WTC11 (cell line): Measurements from ENCODE around the gene AZU1. TPM values are rescaled to one million over a fixed set of nuclear protein-coding genes. Genes with fewer than 3 reads are reported as not detected.

Experiments
- ATAC-seq: fragments of 200-7000 bp; cut with Tn5 transposase; 2 replicates; pipeline ENCODE4 v1.10.0; 2021; ENCODE audit warnings: mild to moderate bottlenecking, moderate library complexity
- CTCF ChIA-PET: fragments of 300-600 bp; sonication (Branson Sonifier 250); formaldehyde crosslinking; loops from one replicate; lab custom pipeline; 2021; ENCODE audit warnings: antibody characterized with exemption; lab: Charles Lee
- POLR2A ChIA-PET: fragments of 350-600 bp; sonication (Branson Sonifier 250); formaldehyde crosslinking; loops from one replicate; lab custom pipeline; 2021; ENCODE audit warnings: antibody characterized with exemption; lab: Charles Lee
- DNase-seq: peaks from one replicate; pipeline ENCODE4 v3.0.0; 2021; ENCODE audit warnings: low spot score
- H3K27ac Mint-ChIP-seq: 2 replicates; pipeline ENCODE4 v1.8.0; 2021; ENCODE audit warnings: mixed read lengths
- H3K27me3 Mint-ChIP-seq: 2 replicates; pipeline ENCODE4 v1.8.0; 2021; ENCODE audit warnings: low read depth, mild to moderate bottlenecking, moderate library complexity, mixed read lengths
- H3K36me3 Mint-ChIP-seq: 2 replicates; pipeline ENCODE4 v1.8.0; 2021; ENCODE audit warnings: mixed read lengths
- H3K4me1 Mint-ChIP-seq: 2 replicates; pipeline ENCODE4 v1.8.0; 2022; ENCODE audit warnings: mixed read lengths
- H3K4me3 Mint-ChIP-seq: 2 replicates; pipeline ENCODE4 v1.8.0; 2021; ENCODE audit warnings: mild to moderate bottlenecking, moderate library complexity, mixed read lengths
- H3K9me3 Mint-ChIP-seq: 2 replicates; pipeline ENCODE4 v1.8.0; 2021; ENCODE audit warnings: mixed read lengths
- CREM ChIP-seq: sonication (generic); formaldehyde crosslinking; IDR thresholded peaks from 2 replicates; pipeline ENCODE4 v1.8.1; 2022; ENCODE audit warnings: mild to moderate bottlenecking, missing genetic modification reagents, moderate library complexity
- EMX1 ChIP-seq: fragments of 250-450 bp; sonication (Bioruptor Pico); IDR thresholded peaks from 2 replicates; pipeline ENCODE4 v1.8.0; 2021; ENCODE audit warnings: mild to moderate bottlenecking
- FOXK1 ChIP-seq: sonication (generic); formaldehyde crosslinking; IDR thresholded peaks from 2 replicates; pipeline ENCODE4 v1.8.0; 2022; ENCODE audit warnings: mild to moderate bottlenecking, moderate library complexity, missing genetic modification reagents
- GTF2I ChIP-seq: fragments of 250-450 bp; sonication (Bioruptor Pico); conservative IDR thresholded peaks from 2 replicates; pipeline ENCODE4 v1.4.0; 2021; ENCODE audit warnings: mild to moderate bottlenecking
- MXD4 ChIP-seq: fragments of 250-450 bp; sonication (Bioruptor Pico); IDR thresholded peaks from 2 replicates; pipeline ENCODE4 v1.8.0; 2021; ENCODE audit warnings: mild to moderate bottlenecking, moderate library complexity, borderline replicate concordance
- NFATC4 ChIP-seq: fragments of 250-450 bp; sonication (Bioruptor Pico); IDR thresholded peaks from 2 replicates; pipeline ENCODE4 v1.9.0; 2021; ENCODE audit warnings: mild to moderate bottlenecking
- NR1H2 ChIP-seq: sonication (generic); formaldehyde crosslinking; IDR thresholded peaks from 2 replicates; pipeline ENCODE4 v1.9.0; 2021; ENCODE audit warnings: mild to moderate bottlenecking, moderate library complexity, missing genetic modification reagents
- SMAD4 ChIP-seq: sonication (generic); formaldehyde crosslinking; IDR thresholded peaks from 2 replicates; pipeline ENCODE4 v1.8.0; 2022; ENCODE audit warnings: mild to moderate bottlenecking, missing genetic modification reagents
- SOX15 ChIP-seq: fragments of 250-450 bp; sonication (Bioruptor Pico); IDR thresholded peaks from 2 replicates; pipeline ENCODE4 v1.9.0; 2021; ENCODE audit warnings: mild to moderate bottlenecking
- ZNF232 ChIP-seq: sonication (generic); formaldehyde crosslinking; IDR thresholded peaks from 2 replicates; pipeline ENCODE4 v1.8.0; 2022; ENCODE audit warnings: mild to moderate bottlenecking, missing genetic modification reagents
- ZNF396 ChIP-seq: fragments of 250-450 bp; sonication (Bioruptor Pico); IDR thresholded peaks from 2 replicates; pipeline ENCODE4 v1.8.0; 2021; ENCODE audit warnings: mild to moderate bottlenecking, moderate library complexity, borderline replicate concordance
- ZNF423 ChIP-seq: fragments of 250-450 bp; sonication (Bioruptor Pico); IDR thresholded peaks from 2 replicates; pipeline ENCODE4 v2.1.2; 2022; ENCODE audit warnings: mild to moderate bottlenecking, moderate library complexity
- ZNF671 ChIP-seq: fragments of 250-450 bp; sonication (Bioruptor Pico); IDR thresholded peaks from 2 replicates; pipeline ENCODE4 v1.8.0; 2021; ENCODE audit warnings: mild to moderate bottlenecking
- total RNA-seq: library from RNA; stranded (reverse); gene quantifications from 3 replicates; pipeline ENCODE4 v1.2.3, GENCODE V29; 2021
- TF ChIP-seq, protein P1 (sequence below): fragments of 250-450 bp; sonication (Bioruptor Pico); IDR thresholded peaks from 2 replicates; pipeline ENCODE4 v1.9.0; 2021; ENCODE audit warnings: mild to moderate bottlenecking
- TF ChIP-seq, protein P2 (sequence below): sonication (generic); formaldehyde crosslinking; IDR thresholded peaks from 2 replicates; pipeline ENCODE4 v1.8.1; 2022; ENCODE audit warnings: mild to moderate bottlenecking, moderate library complexity, missing genetic modification reagents
- TF ChIP-seq, protein P3 (sequence below): sonication (generic); formaldehyde crosslinking; IDR thresholded peaks from 2 replicates; pipeline ENCODE4 v1.8.0; 2022; ENCODE audit warnings: missing genetic modification reagents
- TF ChIP-seq, protein P4 (sequence below): sonication (generic); formaldehyde crosslinking; IDR thresholded peaks from 2 replicates; pipeline ENCODE4 v1.8.1; 2022; ENCODE audit warnings: low read depth, missing genetic modification reagents, borderline replicate concordance
- TF ChIP-seq, protein P5 (sequence below): fragments of 250-450 bp; sonication (Bioruptor Pico); IDR thresholded peaks from 2 replicates; pipeline ENCODE4 v1.9.0; 2021; ENCODE audit warnings: mild to moderate bottlenecking
- TF ChIP-seq, protein P6 (sequence below): sonication (generic); formaldehyde crosslinking; IDR thresholded peaks from 2 replicates; pipeline ENCODE4 v1.8.0; 2023; ENCODE audit warnings: mild to moderate bottlenecking, missing genetic modification reagents
- TF ChIP-seq, protein P7 (sequence below): sonication (generic); formaldehyde crosslinking; IDR thresholded peaks from 2 replicates; pipeline ENCODE4 v1.8.1; 2022; ENCODE audit warnings: low read depth, mild to moderate bottlenecking, moderate library complexity, missing genetic modification reagents, borderline replicate concordance

The AZU1 gene
- total RNA-seq, 1 experiment from 2014 or later = 1.2 TPM

DNA sequence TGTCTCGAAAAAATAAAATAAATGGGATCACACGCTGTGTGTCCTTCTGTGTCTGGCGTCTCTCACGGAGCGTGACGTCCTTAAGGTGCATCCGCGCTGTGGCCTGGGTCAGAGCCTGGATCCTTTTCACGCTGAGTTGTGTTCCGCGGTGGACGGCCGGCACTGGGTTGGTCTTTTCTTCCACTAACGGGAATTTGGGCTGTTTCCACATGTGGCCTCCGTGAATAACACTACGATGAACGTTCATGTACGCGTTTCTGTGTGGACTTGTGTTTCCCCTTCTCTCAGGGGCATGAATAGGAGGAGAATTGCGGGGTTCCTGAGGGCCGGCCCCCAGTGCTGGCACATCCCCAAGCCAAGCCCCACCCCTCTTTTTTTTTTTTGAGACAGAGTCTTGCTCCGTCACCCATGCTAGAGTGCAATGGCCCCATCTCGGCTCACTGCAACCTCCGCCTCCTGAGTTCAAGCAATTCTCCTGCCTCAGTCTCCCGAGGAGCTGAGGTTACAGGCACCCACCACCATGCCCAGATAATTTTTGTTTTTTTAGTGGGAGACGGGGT, 36.5 kb upstream of the AZU1 start:
- peak overlapping the region; percentile 57 for H3K27ac Mint-ChIP-seq
- H3K36me3 Mint-ChIP-seq = no peaks in the 10 kb centered on the region
- ChIA-PET CTCF (interaction anchor here (0.5 to 2.3 kb wide), 2 partner anchors 7 to 18 kb away, joined by 4 to 9 read pairs; no protein-coding TSS in a partner anchor), POLR2A (interaction anchor here (0.9 kb wide), 1 partner anchor 475 kb away, joined by 6 read pairs; no protein-coding TSS in a partner anchor)
- no peak for DNase-seq
- no peaks in the 10 kb centered on the region for H3K27me3 Mint-ChIP-seq
- no peak for ATAC-seq
- TF ChIP-seq, protein P1, sequence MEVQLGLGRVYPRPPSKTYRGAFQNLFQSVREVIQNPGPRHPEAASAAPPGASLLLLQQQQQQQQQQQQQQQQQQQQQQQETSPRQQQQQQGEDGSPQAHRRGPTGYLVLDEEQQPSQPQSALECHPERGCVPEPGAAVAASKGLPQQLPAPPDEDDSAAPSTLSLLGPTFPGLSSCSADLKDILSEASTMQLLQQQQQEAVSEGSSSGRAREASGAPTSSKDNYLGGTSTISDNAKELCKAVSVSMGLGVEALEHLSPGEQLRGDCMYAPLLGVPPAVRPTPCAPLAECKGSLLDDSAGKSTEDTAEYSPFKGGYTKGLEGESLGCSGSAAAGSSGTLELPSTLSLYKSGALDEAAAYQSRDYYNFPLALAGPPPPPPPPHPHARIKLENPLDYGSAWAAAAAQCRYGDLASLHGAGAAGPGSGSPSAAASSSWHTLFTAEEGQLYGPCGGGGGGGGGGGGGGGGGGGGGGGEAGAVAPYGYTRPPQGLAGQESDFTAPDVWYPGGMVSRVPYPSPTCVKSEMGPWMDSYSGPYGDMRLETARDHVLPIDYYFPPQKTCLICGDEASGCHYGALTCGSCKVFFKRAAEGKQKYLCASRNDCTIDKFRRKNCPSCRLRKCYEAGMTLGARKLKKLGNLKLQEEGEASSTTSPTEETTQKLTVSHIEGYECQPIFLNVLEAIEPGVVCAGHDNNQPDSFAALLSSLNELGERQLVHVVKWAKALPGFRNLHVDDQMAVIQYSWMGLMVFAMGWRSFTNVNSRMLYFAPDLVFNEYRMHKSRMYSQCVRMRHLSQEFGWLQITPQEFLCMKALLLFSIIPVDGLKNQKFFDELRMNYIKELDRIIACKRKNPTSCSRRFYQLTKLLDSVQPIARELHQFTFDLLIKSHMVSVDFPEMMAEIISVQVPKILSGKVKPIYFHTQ (CRISPR knock-in tag) = no peak
- TF ChIP-seq ZNF396 (CRISPR knock-in tag) = no peak
- TF ChIP-seq, protein P2, sequence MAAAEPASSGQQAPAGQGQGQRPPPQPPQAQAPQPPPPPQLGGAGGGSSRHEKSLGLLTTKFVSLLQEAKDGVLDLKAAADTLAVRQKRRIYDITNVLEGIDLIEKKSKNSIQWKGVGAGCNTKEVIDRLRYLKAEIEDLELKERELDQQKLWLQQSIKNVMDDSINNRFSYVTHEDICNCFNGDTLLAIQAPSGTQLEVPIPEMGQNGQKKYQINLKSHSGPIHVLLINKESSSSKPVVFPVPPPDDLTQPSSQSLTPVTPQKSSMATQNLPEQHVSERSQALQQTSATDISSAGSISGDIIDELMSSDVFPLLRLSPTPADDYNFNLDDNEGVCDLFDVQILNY (CRISPR knock-in tag) = no peak
- TF ChIP-seq, protein P3, sequence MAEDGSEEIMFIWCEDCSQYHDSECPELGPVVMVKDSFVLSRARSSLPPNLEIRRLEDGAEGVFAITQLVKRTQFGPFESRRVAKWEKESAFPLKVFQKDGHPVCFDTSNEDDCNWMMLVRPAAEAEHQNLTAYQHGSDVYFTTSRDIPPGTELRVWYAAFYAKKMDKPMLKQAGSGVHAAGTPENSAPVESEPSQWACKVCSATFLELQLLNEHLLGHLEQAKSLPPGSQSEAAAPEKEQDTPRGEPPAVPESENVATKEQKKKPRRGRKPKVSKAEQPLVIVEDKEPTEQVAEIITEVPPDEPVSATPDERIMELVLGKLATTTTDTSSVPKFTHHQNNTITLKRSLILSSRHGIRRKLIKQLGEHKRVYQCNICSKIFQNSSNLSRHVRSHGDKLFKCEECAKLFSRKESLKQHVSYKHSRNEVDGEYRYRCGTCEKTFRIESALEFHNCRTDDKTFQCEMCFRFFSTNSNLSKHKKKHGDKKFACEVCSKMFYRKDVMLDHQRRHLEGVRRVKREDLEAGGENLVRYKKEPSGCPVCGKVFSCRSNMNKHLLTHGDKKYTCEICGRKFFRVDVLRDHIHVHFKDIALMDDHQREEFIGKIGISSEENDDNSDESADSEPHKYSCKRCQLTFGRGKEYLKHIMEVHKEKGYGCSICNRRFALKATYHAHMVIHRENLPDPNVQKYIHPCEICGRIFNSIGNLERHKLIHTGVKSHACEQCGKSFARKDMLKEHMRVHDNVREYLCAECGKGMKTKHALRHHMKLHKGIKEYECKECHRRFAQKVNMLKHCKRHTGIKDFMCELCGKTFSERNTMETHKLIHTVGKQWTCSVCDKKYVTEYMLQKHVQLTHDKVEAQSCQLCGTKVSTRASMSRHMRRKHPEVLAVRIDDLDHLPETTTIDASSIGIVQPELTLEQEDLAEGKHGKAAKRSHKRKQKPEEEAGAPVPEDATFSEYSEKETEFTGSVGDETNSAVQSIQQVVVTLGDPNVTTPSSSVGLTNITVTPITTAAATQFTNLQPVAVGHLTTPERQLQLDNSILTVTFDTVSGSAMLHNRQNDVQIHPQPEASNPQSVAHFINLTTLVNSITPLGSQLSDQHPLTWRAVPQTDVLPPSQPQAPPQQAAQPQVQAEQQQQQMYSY (CRISPR knock-in tag) = no peak
- no peak for TF ChIP-seq SMAD4 (CRISPR knock-in tag)
- TF ChIP-seq ZNF423 (CRISPR knock-in tag) = no peak
- no peak for TF ChIP-seq SOX15 (CRISPR knock-in tag)
- TF ChIP-seq EMX1 (CRISPR knock-in tag) = no peak
- TF ChIP-seq, all 79 proteins: peak for 0
- peaks cover 36% of the 10 kb centered on the region for H3K4me1 Mint-ChIP-seq
- no peak overlapping the region for H3K4me3 Mint-ChIP-seq
- no peaks in the 10 kb centered on the region for H3K9me3 Mint-ChIP-seq

DNA sequence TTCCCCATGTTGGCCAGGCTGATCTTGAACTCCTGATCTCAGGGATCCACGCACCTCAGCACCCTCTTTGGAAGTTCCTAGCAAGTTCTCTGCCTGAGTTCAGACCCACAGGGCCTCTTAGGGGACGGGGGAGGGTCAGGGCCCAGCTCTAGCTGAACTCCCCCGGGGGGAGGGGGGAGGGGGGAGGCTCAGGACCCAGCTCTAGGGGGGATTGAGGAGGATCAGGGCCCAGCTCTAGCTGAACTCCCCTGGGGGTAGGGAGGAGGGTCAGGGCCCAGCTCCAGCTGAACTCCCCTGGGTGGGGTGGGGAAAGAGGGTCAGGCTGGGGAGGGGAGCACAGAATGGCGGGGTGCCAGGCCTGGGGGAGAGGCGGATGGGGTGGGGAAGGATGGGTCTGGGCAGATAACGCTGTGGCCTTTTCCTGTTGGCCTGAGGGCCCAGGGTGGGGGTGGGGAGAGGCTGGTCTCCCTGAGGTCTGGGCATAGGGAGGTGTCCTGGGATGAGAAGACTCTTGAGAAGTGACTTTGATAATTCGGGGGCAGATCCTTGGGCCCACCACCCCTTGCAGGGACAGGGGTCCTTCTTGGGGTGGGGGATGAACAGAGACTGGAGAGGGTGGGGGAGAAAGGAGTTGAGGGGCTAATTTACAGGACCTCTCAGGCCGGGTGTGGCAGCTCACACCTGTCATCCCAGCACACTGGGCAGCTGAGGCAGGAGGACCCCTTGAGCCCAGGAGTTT, 35.9 kb upstream of the AZU1 start:
- no peak for DNase-seq
- Mint-ChIP-seq H3K9me3 (no peaks in the 10 kb centered on the region), H3K4me3 (no peak overlapping the region), H3K4me1 (peaks cover 38% of the 10 kb centered on the region), H3K27ac (peak overlapping the region; percentile 85), H3K27me3 (no peaks in the 10 kb centered on the region), H3K36me3 (no peaks in the 10 kb centered on the region)
- POLR2A ChIA-PET = interaction anchor here (0.9 kb wide), 1 partner anchor 475 kb away, joined by 6 read pairs; no protein-coding TSS in a partner anchor
- CTCF ChIA-PET = interaction anchor here (0.5 to 1.1 kb wide), 2 partner anchors 8 to 19 kb away, joined by 4 to 5 read pairs; no protein-coding TSS in a partner anchor
- no peak for ATAC-seq
- TF ChIP-seq FOXK1 (no peak), CREM (CRISPR knock-in tag) (no peak), ZNF671 (CRISPR knock-in tag) (no peak), MXD4 (CRISPR knock-in tag) (no peak), ZNF232 (CRISPR knock-in tag) (no peak), NR1H2 (no peak), GTF2I (CRISPR knock-in tag) (no peak), ZNF396 (CRISPR knock-in tag) (no peak), NFATC4 (CRISPR knock-in tag) (no peak)
- TF ChIP-seq, protein P4, sequence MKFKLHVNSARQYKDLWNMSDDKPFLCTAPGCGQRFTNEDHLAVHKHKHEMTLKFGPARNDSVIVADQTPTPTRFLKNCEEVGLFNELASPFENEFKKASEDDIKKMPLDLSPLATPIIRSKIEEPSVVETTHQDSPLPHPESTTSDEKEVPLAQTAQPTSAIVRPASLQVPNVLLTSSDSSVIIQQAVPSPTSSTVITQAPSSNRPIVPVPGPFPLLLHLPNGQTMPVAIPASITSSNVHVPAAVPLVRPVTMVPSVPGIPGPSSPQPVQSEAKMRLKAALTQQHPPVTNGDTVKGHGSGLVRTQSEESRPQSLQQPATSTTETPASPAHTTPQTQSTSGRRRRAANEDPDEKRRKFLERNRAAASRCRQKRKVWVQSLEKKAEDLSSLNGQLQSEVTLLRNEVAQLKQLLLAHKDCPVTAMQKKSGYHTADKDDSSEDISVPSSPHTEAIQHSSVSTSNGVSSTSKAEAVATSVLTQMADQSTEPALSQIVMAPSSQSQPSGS (CRISPR knock-in tag) = no peak
- TF ChIP-seq, protein P5, sequence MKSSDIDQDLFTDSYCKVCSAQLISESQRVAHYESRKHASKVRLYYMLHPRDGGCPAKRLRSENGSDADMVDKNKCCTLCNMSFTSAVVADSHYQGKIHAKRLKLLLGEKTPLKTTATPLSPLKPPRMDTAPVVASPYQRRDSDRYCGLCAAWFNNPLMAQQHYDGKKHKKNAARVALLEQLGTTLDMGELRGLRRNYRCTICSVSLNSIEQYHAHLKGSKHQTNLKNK (CRISPR knock-in tag) = no peak
- TF ChIP-seq, protein P6, sequence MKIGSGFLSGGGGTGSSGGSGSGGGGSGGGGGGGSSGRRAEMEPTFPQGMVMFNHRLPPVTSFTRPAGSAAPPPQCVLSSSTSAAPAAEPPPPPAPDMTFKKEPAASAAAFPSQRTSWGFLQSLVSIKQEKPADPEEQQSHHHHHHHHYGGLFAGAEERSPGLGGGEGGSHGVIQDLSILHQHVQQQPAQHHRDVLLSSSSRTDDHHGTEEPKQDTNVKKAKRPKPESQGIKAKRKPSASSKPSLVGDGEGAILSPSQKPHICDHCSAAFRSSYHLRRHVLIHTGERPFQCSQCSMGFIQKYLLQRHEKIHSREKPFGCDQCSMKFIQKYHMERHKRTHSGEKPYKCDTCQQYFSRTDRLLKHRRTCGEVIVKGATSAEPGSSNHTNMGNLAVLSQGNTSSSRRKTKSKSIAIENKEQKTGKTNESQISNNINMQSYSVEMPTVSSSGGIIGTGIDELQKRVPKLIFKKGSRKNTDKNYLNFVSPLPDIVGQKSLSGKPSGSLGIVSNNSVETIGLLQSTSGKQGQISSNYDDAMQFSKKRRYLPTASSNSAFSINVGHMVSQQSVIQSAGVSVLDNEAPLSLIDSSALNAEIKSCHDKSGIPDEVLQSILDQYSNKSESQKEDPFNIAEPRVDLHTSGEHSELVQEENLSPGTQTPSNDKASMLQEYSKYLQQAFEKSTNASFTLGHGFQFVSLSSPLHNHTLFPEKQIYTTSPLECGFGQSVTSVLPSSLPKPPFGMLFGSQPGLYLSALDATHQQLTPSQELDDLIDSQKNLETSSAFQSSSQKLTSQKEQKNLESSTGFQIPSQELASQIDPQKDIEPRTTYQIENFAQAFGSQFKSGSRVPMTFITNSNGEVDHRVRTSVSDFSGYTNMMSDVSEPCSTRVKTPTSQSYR = no peak
- TF ChIP-seq, protein P7, sequence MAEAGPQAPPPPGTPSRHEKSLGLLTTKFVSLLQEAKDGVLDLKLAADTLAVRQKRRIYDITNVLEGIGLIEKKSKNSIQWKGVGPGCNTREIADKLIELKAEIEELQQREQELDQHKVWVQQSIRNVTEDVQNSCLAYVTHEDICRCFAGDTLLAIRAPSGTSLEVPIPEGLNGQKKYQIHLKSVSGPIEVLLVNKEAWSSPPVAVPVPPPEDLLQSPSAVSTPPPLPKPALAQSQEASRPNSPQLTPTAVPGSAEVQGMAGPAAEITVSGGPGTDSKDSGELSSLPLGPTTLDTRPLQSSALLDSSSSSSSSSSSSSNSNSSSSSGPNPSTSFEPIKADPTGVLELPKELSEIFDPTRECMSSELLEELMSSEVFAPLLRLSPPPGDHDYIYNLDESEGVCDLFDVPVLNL (CRISPR knock-in tag) = no peak
